SK-MEL-5 (cell line): Measurements from ENCODE around the gene DUOXA2. TPM values are rescaled to one million over a fixed set of nuclear protein-coding genes. Genes with fewer than 3 reads are reported as not detected.

Experiments used
- DNase-seq: peaks from one replicate; pipeline ENCODE4 v3.0.0-alpha.2; 2016; ENCODE audit warnings: low read depth, low spot score
- in situ Hi-C: cut with HindIII; loops from 2 replicates; pipeline ENCODE4 v1.10.0; 2016; ENCODE audit warnings: low sequenced_read_pairs, high pct_unique_total_duplicates, low pct_unique_long_range_greater_than_20kb
- total RNA-seq: library from RNA; depleted of rRNA; stranded (reverse); fragments of >200 nt; shearing (Covaris generic); gene quantifications from 2 replicates; pipeline ENCODE4 v1.2.3, GENCODE V29; 2014

DUOXA2 gene
- total RNA-seq, 1 experiment from 2014 or later = not detected

GRCh38 chr15:45143056-45143455 is 28.9 kb downstream of the DUOXA2 start:
- in situ Hi-C loops = no loop called here
- DNase-seq = no peak

DNA sequence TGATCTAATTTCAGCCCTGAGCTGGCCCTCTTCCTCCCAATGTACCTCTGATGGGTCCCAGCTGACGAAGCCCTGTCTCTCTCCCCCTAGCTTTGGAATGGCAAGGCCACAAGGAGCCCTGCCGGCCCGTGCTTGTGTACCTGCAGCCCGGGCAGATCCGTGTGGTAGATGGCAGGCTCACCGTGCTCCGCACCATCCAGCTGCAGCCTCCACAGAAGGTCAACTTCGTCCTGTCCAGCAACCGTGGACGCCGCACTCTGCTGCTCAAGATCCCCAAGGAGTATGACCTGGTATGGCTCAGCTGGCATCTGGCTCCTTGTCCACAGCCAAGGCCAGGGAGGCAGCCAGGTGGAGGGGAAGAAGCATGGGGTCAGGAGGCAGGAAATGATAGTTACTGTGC is 29.8 kb downstream of the DUOXA2 start:
- in situ Hi-C loops = no loop called here
- DNase-seq = no peak

DNA sequence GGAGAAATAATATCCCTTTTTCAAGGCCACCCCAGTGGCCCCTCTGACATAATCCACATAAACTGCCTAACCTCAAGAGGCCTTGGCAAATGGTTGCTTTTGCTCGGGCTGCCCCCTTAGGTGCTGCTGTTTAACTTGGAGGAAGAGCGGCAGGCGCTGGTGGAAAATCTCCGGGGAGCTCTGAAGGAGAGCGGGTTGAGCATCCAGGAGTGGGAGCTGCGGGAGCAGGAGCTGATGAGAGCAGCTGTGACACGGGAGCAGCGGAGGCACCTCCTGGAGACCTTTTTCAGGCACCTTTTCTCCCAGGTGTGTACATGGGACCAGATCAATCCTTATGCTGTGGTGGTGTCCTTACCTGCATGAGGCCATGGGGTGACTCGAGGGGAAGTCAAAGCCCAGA is 30.6 kb downstream of the DUOXA2 start:
- in situ Hi-C loops = no loop called here
- DNase-seq = no peak

- DNase-seq = no peak
- in situ Hi-C loops = no loop called here
Measured at GRCh38 chr15:45146405-45146804, 32.3 kb downstream of the DUOXA2 start.

DNA sequence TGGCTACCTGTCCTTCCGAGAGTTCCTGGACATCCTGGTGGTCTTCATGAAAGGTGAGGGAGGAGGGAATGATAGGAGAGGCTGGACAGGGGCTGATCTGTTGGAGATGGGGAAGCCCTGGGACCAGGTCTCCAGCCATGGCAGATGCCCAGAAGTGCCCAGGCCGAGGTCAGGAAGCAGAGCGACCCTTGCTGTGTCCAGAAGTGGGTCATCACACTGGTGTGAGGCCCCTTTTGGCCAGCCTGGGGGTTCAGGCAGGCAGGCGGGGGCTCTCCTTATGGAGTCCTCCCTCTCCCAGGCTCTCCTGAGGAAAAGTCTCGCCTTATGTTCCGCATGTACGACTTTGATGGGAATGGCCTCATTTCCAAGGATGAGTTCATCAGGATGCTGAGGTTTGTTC is 33.5 kb downstream of the DUOXA2 start:
- no peak for DNase-seq
- in situ Hi-C loops = no loop called here

GRCh38 chr15:45148076-45149059 is 34.2 kb downstream of the DUOXA2 start:
- no peak for DNase-seq
- in situ Hi-C loops = no loop called here

GRCh38 chr15:45149060-45149459 is 34.9 kb downstream of the DUOXA2 start:
- in situ Hi-C loops = no loop called here
- no peak for DNase-seq

- no peak for DNase-seq
- in situ Hi-C loops = no loop called here
Measured at GRCh38 chr15:45150481-45150880, 36.4 kb downstream of the DUOXA2 start.

GRCh38 chr15:45150997-45151396 is 36.9 kb downstream of the DUOXA2 start:
- DNase-seq = no peak
- in situ Hi-C loops = no loop called here

DNA sequence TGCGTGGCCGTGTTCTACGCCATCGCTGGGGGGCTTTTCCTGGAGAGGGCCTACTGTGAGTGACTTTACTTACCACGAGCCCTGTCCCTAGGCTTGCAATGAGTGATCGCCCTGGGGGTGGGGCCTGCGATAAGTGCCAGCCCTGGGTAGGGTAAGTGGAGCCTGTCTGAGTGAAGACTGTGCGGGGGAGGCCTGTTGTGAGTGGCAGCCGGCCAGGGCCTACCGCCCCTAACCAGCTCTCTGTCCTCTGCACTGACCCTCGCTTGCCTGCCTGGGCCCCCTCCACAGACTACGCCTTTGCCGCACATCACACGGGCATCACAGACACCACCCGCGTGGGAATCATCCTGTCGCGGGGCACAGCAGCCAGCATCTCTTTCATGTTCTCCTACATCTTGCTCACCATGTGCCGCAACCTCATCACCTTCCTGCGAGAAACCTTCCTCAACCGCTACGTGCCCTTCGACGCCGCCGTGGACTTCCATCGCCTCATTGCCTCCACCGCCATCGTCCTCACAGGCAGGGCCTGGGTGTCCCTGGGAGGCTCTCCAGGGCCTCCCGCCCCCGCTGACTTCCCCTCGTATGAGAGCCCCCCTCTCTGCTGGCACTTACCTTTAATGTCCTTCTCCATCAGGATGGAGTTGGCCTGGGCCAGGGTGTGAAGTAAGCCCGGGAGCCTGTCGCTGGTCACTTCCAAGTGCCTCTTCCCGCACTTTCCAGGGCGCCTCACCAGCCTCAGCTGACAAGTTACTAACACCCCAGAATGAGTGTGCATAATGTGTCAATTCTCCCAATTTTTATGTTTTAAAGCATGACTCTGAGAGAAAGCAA is 38.1 kb downstream of the DUOXA2 start:
- DNase-seq = no peak
- in situ Hi-C loops = no loop called here

- in situ Hi-C loops = no loop called here
- DNase-seq = no peak
Measured at GRCh38 chr15:45155739-45156138, 41.6 kb downstream of the DUOXA2 start.

DNA sequence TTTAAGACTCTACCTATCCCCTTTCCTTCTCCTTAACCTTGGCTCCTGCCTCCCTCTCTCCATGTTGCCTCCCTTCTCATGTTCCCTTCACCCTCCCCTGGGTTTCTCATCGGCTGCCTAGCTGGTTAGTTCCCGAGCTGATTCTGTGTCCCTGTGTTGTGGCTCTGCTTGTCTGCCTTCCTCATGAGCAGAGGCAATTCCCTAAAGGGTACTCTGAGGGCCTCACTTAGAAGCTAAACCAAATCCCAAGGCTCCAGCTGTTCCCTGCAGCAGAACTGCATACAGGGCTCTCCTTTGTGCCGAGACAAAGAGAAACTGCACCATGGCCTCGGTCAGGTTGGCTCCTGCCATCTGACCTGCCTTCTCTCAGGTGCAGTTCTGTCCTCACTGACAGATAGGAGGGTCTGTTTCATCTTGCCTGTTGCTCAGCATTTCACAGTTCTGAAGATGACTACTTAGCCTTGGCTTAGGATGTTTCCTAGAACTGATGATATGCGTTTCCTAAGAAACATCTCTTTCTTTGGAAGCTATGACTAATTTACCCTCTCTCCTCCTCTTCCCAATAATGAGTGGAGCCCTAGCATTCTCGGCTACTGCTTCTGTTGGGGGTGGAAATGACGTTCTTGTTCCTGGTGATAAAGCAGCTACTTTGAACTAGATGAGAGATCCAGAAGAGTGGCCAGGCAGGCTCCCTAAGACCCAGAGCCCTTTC is 42.8 kb downstream of the DUOXA2 start:
- DNase-seq = no peak
- in situ Hi-C loops = no loop called here

GRCh38 chr15:45157974-45158373 is 43.8 kb downstream of the DUOXA2 start:
- DNase-seq = peak; percentile 10
- in situ Hi-C loops = no loop called here

DNA sequence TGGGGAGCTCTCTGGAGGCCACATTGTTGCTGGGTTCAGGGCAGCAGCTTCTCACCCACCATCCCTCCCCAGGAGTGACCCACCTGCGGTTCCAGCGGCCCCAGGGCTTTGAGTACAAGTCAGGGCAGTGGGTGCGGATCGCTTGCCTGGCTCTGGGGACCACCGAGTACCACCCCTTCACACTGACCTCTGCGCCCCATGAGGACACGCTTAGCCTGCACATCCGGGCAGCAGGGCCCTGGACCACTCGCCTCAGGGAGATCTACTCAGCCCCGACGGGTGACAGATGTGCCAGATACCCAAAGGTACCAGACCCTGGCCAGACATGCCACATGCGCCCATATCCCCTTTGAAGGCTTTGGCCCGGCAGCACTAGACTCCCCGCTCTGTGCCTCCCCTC is 47.5 kb downstream of the DUOXA2 start:
- DNase-seq = no peak
- in situ Hi-C loops = no loop called here

GRCh38 chr15:45162771-45163507 is 48.8 kb downstream of the DUOXA2 start:
- in situ Hi-C loops = no loop called here
- DNase-seq = peak; percentile 81

- in situ Hi-C loops = no loop called here
Measured at GRCh38 chr15:45163508-45163856, 49.4 kb downstream of the DUOXA2 start.

GRCh38 chr15:45164914-45165313 is 50.8 kb downstream of the DUOXA2 start:
- no peak for DNase-seq
- in situ Hi-C loops = no loop called here

More at GRCh38 chr15:45163508-45163856, 49.4 kb downstream of the DUOXA2 start:
- no peak for DNase-seq
